DOHH2 (cell line): ENCODE data around the gene GJB2.

Experiments
- H3F3A ChIP-seq: fragments of 200-600 bp; sonication (generic), shearing (Covaris generic); 2 replicates; pipeline ENCODE4 v1.6.0; 2016; ENCODE audit warnings: antibody characterized with exemption, mild to moderate bottlenecking; ENCODE audit not compliant: control insufficient read depth, insufficient read depth
- H3K27ac ChIP-seq: fragments of 200-600 bp; sonication (generic); 2 replicates; pipeline ENCODE4 v1.5.1; 2014; ENCODE audit warnings: low read depth, mild to moderate bottlenecking, low read length, moderate library complexity
- H3K27me3 ChIP-seq: fragments of 200-600 bp; sonication (generic); 2 replicates; pipeline ENCODE4 v1.6.1; 2014; ENCODE audit warnings: mild to moderate bottlenecking, low read length, mixed read lengths; ENCODE audit not compliant: control insufficient read depth
- H3K36me3 ChIP-seq: fragments of 200-600 bp; sonication (generic); 2 replicates; pipeline ENCODE4 v1.6.1; 2014; ENCODE audit warnings: mild to moderate bottlenecking, low read length, moderate library complexity, mixed read lengths; ENCODE audit not compliant: control insufficient read depth
- H3K4me1 ChIP-seq: fragments of 200-600 bp; sonication (generic); 2 replicates; pipeline ENCODE4 v1.6.1; 2014; ENCODE audit warnings: mild to moderate bottlenecking, low read length, mixed read lengths; ENCODE audit not compliant: control insufficient read depth
- H3K4me2 ChIP-seq: fragments of 200-600 bp; sonication (generic); 2 replicates; pipeline ENCODE4 v1.6.0; 2014; ENCODE audit warnings: mild to moderate bottlenecking, low read length, moderate library complexity
- H3K4me3 ChIP-seq: fragments of 200-600 bp; sonication (generic); 2 replicates; pipeline ENCODE4 v1.5.1; 2014; ENCODE audit warnings: mild to moderate bottlenecking, low read length, mixed read lengths
- H3K79me2 ChIP-seq: fragments of 200-600 bp; sonication (generic); 2 replicates; pipeline ENCODE4 v1.6.1; 2014; ENCODE audit warnings: mild to moderate bottlenecking, low read length, mixed read lengths; ENCODE audit not compliant: control insufficient read depth
- H3K9me2 ChIP-seq: fragments of 200-600 bp; sonication (generic); replicated peaks from 2 replicates; pipeline ENCODE4 v1.6.1; 2014; ENCODE audit warnings: mild to moderate bottlenecking, low read length, mixed read lengths; ENCODE audit not compliant: control insufficient read depth
- H3K9me3 ChIP-seq: fragments of 200-600 bp; sonication (generic); 2 replicates; pipeline ENCODE4 v1.6.1; 2014; ENCODE audit warnings: antibody characterized with exemption, low read length, mixed read lengths; ENCODE audit not compliant: control insufficient read depth, insufficient read depth
- H4K20me1 ChIP-seq: fragments of 200-600 bp; sonication (generic); 2 replicates; pipeline ENCODE4 v1.6.0; 2014; ENCODE audit warnings: low read depth, mild to moderate bottlenecking, antibody characterized with exemption, low read length, moderate library complexity; ENCODE audit not compliant: control insufficient read depth, insufficient read depth
- EZH2phosphoT487 ChIP-seq: fragments of 200-600 bp; sonication (generic); IDR thresholded peaks from 2 replicates; pipeline ENCODE4 v1.6.1; 2017; ENCODE audit warnings: borderline replicate concordance, mild to moderate bottlenecking, antibody characterized with exemption, low read length, moderate library complexity, mixed read lengths
- TF ChIP-seq, protein P1 (sequence below): fragments of 200-600 bp; sonication (generic); IDR thresholded peaks from one replicate; pipeline ENCODE4 v1.5.1; 2014; ENCODE audit warnings: antibody characterized with exemption, mild to moderate bottlenecking, low read depth, low read length; ENCODE audit not compliant: poor library complexity, severe bottlenecking

Gene GJB2

GRCh38 chr13:20227730-20228129 lies 35.0 kb upstream of the GJB2 start:
- no peak overlapping the region for H3K4me2 ChIP-seq
- H3K4me3 ChIP-seq = no peak overlapping the region
- no peaks in the 10 kb centered on the region for H3F3A ChIP-seq
- no peaks in the 10 kb centered on the region for H3K9me3 ChIP-seq
- H3K79me2 ChIP-seq = no peaks in the 10 kb centered on the region
- H3K36me3 ChIP-seq = no peaks in the 10 kb centered on the region
- H3K27ac ChIP-seq = no peak overlapping the region
- TF ChIP-seq EZH2phosphoT487 = no peak
- TF ChIP-seq, protein P1, sequence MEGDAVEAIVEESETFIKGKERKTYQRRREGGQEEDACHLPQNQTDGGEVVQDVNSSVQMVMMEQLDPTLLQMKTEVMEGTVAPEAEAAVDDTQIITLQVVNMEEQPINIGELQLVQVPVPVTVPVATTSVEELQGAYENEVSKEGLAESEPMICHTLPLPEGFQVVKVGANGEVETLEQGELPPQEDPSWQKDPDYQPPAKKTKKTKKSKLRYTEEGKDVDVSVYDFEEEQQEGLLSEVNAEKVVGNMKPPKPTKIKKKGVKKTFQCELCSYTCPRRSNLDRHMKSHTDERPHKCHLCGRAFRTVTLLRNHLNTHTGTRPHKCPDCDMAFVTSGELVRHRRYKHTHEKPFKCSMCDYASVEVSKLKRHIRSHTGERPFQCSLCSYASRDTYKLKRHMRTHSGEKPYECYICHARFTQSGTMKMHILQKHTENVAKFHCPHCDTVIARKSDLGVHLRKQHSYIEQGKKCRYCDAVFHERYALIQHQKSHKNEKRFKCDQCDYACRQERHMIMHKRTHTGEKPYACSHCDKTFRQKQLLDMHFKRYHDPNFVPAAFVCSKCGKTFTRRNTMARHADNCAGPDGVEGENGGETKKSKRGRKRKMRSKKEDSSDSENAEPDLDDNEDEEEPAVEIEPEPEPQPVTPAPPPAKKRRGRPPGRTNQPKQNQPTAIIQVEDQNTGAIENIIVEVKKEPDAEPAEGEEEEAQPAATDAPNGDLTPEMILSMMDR = no peak
- no peaks in the 10 kb centered on the region for H3K9me2 ChIP-seq
- H4K20me1 ChIP-seq = no peaks in the 10 kb centered on the region
- H3K27me3 ChIP-seq = no peaks in the 10 kb centered on the region
- H3K4me1 ChIP-seq = no peaks in the 10 kb centered on the region

DNA sequence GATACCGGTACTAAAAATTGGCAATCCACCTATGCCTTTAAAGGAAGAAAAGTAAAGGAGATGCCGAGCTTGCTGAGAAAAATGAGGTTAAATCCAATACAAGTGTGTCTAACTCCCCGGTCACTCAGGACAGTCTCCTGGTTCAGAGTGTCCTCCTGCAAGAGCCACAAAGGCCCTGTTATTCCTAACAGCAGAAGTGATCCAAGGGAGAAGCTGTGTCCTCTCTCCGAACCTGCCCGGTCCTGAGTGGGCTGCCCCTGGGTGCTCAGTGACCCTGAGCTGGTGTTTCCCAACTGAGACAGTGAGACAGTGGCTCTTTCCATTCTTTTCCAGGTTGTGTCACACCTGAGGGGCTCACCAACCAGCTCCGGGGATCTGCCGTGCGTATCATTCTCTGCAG lies 34.5 kb upstream of the GJB2 start:
- no peaks in the 10 kb centered on the region for H3K79me2 ChIP-seq
- H3K4me3 ChIP-seq = no peak overlapping the region
- H3K9me2 ChIP-seq = no peaks in the 10 kb centered on the region
- no peaks in the 10 kb centered on the region for H3K36me3 ChIP-seq
- no peaks in the 10 kb centered on the region for H3F3A ChIP-seq
- H4K20me1 ChIP-seq = no peaks in the 10 kb centered on the region
- TF ChIP-seq, protein P1 = no peak
- TF ChIP-seq EZH2phosphoT487 = no peak
- no peaks in the 10 kb centered on the region for H3K9me3 ChIP-seq
- H3K27ac ChIP-seq = no peak overlapping the region
- H3K4me2 ChIP-seq = no peak overlapping the region
- H3K4me1 ChIP-seq = no peaks in the 10 kb centered on the region
- H3K27me3 ChIP-seq = no peaks in the 10 kb centered on the region

DNA sequence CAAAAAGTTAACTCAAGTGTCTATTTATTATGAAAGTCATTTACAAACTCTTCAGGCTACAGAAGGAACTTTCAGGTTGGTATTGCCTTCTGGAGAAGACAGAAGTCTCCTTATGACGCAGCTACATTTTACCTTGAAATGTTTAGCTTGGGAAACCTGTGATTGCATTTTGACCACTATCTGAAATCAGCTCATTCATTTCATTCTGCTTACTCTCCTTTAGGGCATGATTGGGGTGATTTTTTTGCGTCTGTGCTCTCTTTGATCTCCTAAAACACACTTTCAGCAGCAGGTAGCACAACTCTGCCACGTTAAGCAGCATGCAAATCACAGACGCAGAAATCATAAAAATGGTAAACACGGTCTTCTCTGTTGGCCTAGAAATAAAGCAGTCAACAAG lies 29.8 kb upstream of the GJB2 start:
- Histone ChIP-seq H3F3A (no peaks in the 10 kb centered on the region), H3K4me3 (no peak overlapping the region), H3K79me2 (no peaks in the 10 kb centered on the region), H3K27me3 (peaks cover 3% of the 10 kb centered on the region; the same call in 1 of the 2 replicates), H3K9me3 (no peaks in the 10 kb centered on the region), H3K4me2 (no peak overlapping the region), H4K20me1 (no peaks in the 10 kb centered on the region), H3K9me2 (no peaks in the 10 kb centered on the region), H3K36me3 (no peaks in the 10 kb centered on the region), H3K4me1 (no peaks in the 10 kb centered on the region), H3K27ac (no peak overlapping the region)
- TF ChIP-seq, protein P1 = no peak
- no peak for TF ChIP-seq EZH2phosphoT487

- Histone ChIP-seq H3K27ac (no peak overlapping the region), H3K9me3 (no peaks in the 10 kb centered on the region), H3K79me2 (no peaks in the 10 kb centered on the region), H3K36me3 (no peaks in the 10 kb centered on the region), H4K20me1 (no peaks in the 10 kb centered on the region), H3K27me3 (peaks cover 4% of the 10 kb centered on the region; the same call in 1 of the 2 replicates), H3F3A (no peaks in the 10 kb centered on the region), H3K4me3 (no peak overlapping the region), H3K4me1 (no peaks in the 10 kb centered on the region), H3K9me2 (no peaks in the 10 kb centered on the region), H3K4me2 (no peak overlapping the region)
- TF ChIP-seq, protein P1 = no peak
- TF ChIP-seq EZH2phosphoT487 = no peak
Observed at GRCh38 chr13:20221772-20222171, 29.0 kb upstream of the GJB2 start.
